HepG2 (cell line): ENCODE data around the gene DYRK1B. TPM values are rescaled to one million over a fixed set of nuclear protein-coding genes. Genes with fewer than 3 reads are reported as not detected.

ENCODE experiments used
- ARNT2 ChIP-seq: sonication (generic); formaldehyde crosslinking; IDR thresholded peaks from 2 replicates; pipeline ENCODE4 v1.8.0; 2022; ENCODE audit warnings: mild to moderate bottlenecking, low read depth, missing genetic modification reagents, moderate library complexity
- DBP ChIP-seq: sonication (generic); formaldehyde crosslinking; IDR thresholded peaks from 2 replicates; pipeline ENCODE4 v1.4.0; 2020; ENCODE audit warnings: missing genetic modification reagents; ENCODE audit errors: not compliant biosample characterization
- HDAC2 ChIP-seq: sonication (generic); formaldehyde crosslinking; IDR thresholded peaks from 2 replicates; pipeline ENCODE4 v1.4.0; 2020; ENCODE audit warnings: missing genetic modification reagents
- RARG ChIP-seq: sonication (generic); formaldehyde crosslinking; IDR thresholded peaks from 2 replicates; pipeline ENCODE4 v1.4.0; 2020; ENCODE audit warnings: low read depth, mild to moderate bottlenecking, missing genetic modification reagents
- TMF1 ChIP-seq: sonication (generic); formaldehyde crosslinking; IDR thresholded peaks from 2 replicates; pipeline ENCODE4 v1.8.1; 2022; ENCODE audit warnings: low read depth, missing genetic modification reagents
- U2AF1 ChIP-seq: fragments of 200-400 bp; formaldehyde crosslinking; optimal IDR thresholded peaks from 2 replicates; pipeline ENCODE3; 2017; ENCODE audit warnings: mild to moderate bottlenecking, low read depth, low read length
- ZBTB10 ChIP-seq: sonication (generic); formaldehyde crosslinking; IDR thresholded peaks from 2 replicates; pipeline ENCODE4 v1.4.0; 2020; ENCODE audit warnings: missing genetic modification reagents, borderline replicate concordance
- ZFP36L2 ChIP-seq: sonication (generic); formaldehyde crosslinking; IDR thresholded peaks from 2 replicates; pipeline ENCODE4 v1.4.0; 2020; ENCODE audit warnings: missing genetic modification reagents
- ZNF3 ChIP-seq: IDR thresholded peaks from 2 replicates; pipeline ENCODE4 v1.7.0; 2017; ENCODE audit warnings: inconsistent platforms
- ZNF432 ChIP-seq: sonication (generic); formaldehyde crosslinking; IDR thresholded peaks from 2 replicates; pipeline ENCODE4 v1.5.0; 2020; ENCODE audit warnings: missing genetic modification reagents, mild to moderate bottlenecking, borderline replicate concordance
- ZNF660 ChIP-seq: sonication (generic); formaldehyde crosslinking; IDR thresholded peaks from 2 replicates; pipeline ENCODE4 v1.5.1; 2020; ENCODE audit warnings: mild to moderate bottlenecking, low read depth, missing genetic modification reagents, borderline replicate concordance
- ZNF782 ChIP-seq: sonication (generic); formaldehyde crosslinking; IDR thresholded peaks from 2 replicates; pipeline ENCODE4 v1.4.0; 2020; ENCODE audit warnings: missing genetic modification reagents, mild to moderate bottlenecking, borderline replicate concordance
- ZNF839 ChIP-seq: sonication (generic); formaldehyde crosslinking; IDR thresholded peaks from 2 replicates; pipeline ENCODE4 v1.4.0; 2020; ENCODE audit warnings: missing genetic modification reagents, mild to moderate bottlenecking, borderline replicate concordance
- polyA plus RNA-seq, 8 experiments: library from polyadenylated mRNA; depleted of rRNA in 3 of 8; stranded (reverse) in 7 of 8; unstranded in 1 of 8; fragments of >200 nt; fragmentation: Illumina TruSeq in 4 of 8; extraction: Trizol in 4 of 8; gene quantifications; 2 replicates each; pipeline versions ENCODE4 v1.2.1 to v1.2.3, GENCODE V29; 2011 to 2016; ENCODE audit warnings: low read depth in 4 of 8, missing spikeins in 1 of 8, mixed read lengths in 1 of 8; ENCODE audit not compliant: insufficient read depth in 1 of 8
- total RNA-seq, 5 experiments: library from RNA; depleted of rRNA; stranded (reverse); fragments of >200 nt; fragmentation: Illumina TruSeq; extraction: Trizol; gene quantifications; 2 replicates each; pipeline ENCODE4 v1.2.3, GENCODE V29; 2016; ENCODE audit warnings: low read depth in 1 of 5
- TF ChIP-seq, protein P1 (sequence below), 2 experiments: sonication (generic) in 1 of 2; formaldehyde crosslinking in 1 of 2; IDR thresholded peaks; 2 replicates each; pipeline versions ENCODE4 v1.6.1 to v1.9.0; 2014 to 2022; ENCODE audit warnings: antibody characterized with exemption in 1 of 2, borderline replicate concordance in 1 of 2, inconsistent platforms in 1 of 2, low read depth in 1 of 2, missing genetic modification reagents in 1 of 2
- TF ChIP-seq, protein P2 (sequence below): sonication (generic); formaldehyde crosslinking; IDR thresholded peaks from 2 replicates; pipeline ENCODE4 v1.5.1; 2020; ENCODE audit warnings: missing genetic modification reagents, mild to moderate bottlenecking, borderline replicate concordance

The DYRK1B gene
- total and polyA plus RNA-seq, 2 of the 13 experiments (the other 11 are each of a cell fraction or from before 2014, with no cell fraction given), result 0.82 to 1.3 TPM

DNA sequence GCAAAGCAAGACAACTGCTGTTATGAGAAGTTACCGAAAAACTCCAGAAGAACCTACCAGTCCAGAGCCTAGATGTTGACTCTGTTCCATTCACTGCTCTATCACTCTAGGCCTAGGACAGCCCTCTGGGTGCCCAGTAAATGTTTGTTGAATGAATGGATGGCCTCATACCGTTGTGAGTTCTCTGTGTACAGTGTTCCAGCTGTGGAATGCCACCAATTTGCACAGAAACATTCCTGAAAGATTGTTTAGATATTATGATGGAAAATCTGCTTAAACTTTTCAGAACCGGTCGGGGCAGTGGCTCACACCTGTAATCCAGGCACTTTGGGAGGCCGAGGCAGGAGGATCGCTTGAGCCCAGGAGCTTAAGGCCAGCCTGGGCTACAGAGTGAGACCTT, 13.6 kb upstream of the DYRK1B start (continued):
- TF ChIP-seq ZNF660 (no peak), DBP (no peak), ZNF3 (peak; percentile 96), ZNF432 (CRISPR knock-in tag) (no peak), TMF1 (CRISPR knock-in tag) (no peak), ARNT2 (no peak), ZNF782 (no peak), RARG (CRISPR knock-in tag) (no peak), U2AF1 (no peak), ZNF839 (CRISPR knock-in tag) (no peak), HDAC2 (CRISPR knock-in tag) (peak; percentile 30; the same call in 1 of the 2 replicates), ZBTB10 (CRISPR knock-in tag) (no peak), ZFP36L2 (CRISPR knock-in tag) (no peak)
- TF ChIP-seq, protein P1, sequence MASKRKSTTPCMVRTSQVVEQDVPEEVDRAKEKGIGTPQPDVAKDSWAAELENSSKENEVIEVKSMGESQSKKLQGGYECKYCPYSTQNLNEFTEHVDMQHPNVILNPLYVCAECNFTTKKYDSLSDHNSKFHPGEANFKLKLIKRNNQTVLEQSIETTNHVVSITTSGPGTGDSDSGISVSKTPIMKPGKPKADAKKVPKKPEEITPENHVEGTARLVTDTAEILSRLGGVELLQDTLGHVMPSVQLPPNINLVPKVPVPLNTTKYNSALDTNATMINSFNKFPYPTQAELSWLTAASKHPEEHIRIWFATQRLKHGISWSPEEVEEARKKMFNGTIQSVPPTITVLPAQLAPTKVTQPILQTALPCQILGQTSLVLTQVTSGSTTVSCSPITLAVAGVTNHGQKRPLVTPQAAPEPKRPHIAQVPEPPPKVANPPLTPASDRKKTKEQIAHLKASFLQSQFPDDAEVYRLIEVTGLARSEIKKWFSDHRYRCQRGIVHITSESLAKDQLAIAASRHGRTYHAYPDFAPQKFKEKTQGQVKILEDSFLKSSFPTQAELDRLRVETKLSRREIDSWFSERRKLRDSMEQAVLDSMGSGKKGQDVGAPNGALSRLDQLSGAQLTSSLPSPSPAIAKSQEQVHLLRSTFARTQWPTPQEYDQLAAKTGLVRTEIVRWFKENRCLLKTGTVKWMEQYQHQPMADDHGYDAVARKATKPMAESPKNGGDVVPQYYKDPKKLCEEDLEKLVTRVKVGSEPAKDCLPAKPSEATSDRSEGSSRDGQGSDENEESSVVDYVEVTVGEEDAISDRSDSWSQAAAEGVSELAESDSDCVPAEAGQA (IDR thresholded peaks at IDR 0.05; ENCODE audit: low read depth), result no peak
- TF ChIP-seq, protein P1 (CRISPR knock-in tag; IDR thresholded peaks at IDR 0.05; ENCODE audit: borderline replicate concordance), result no peak
- TF ChIP-seq, protein P2, sequence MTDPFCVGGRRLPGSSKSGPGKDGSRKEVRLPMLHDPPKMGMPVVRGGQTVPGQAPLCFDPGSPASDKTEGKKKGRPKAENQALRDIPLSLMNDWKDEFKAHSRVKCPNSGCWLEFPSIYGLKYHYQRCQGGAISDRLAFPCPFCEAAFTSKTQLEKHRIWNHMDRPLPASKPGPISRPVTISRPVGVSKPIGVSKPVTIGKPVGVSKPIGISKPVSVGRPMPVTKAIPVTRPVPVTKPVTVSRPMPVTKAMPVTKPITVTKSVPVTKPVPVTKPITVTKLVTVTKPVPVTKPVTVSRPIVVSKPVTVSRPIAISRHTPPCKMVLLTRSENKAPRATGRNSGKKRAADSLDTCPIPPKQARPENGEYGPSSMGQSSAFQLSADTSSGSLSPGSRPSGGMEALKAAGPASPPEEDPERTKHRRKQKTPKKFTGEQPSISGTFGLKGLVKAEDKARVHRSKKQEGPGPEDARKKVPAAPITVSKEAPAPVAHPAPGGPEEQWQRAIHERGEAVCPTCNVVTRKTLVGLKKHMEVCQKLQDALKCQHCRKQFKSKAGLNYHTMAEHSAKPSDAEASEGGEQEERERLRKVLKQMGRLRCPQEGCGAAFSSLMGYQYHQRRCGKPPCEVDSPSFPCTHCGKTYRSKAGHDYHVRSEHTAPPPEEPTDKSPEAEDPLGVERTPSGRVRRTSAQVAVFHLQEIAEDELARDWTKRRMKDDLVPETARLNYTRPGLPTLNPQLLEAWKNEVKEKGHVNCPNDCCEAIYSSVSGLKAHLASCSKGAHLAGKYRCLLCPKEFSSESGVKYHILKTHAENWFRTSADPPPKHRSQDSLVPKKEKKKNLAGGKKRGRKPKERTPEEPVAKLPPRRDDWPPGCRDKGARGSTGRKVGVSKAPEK (CRISPR knock-in tag), result no peak
